Lung (tissue), 12 donors: ENCODE measurements around the gene FBXO17. TPM values are rescaled to one million over a fixed set of nuclear protein-coding genes. Genes with fewer than 3 reads are reported as not detected.

Source experiments
- ATAC-seq: fragments of 200-7000 bp; cut with Tn5 transposase; one replicate; pipeline ENCODE4 v1.9.1; 2020; ENCODE audit warnings: moderate number of reproducible peaks; ENCODE audit not compliant: insufficient read depth, low FRiP score
- DNase-seq, 3 donors: peaks; one replicate each; pipeline ENCODE4 v3.0.0-alpha.2; 2013 to 2017
- H3K27ac ChIP-seq, 2 donors: one replicate each; pipeline ENCODE4 v1.5.1; 2013; ENCODE audit warnings: mild to moderate bottlenecking in 2 of 2, moderate library complexity in 2 of 2, control low read depth in 1 of 2, inconsistent platforms in 1 of 2, low read depth in 1 of 2, low read length in 1 of 2
- H3K27me3 ChIP-seq, 3 donors: one replicate each; pipeline ENCODE4 v1.5.1; 2013; ENCODE audit warnings: low read length in 2 of 3; ENCODE audit not compliant: control insufficient read depth in 3 of 3, insufficient read depth in 3 of 3
- H3K36me3 ChIP-seq, 4 donors: one replicate each; pipeline ENCODE4 v1.5.1; 2013; ENCODE audit warnings: low read length in 4 of 4, mild to moderate bottlenecking in 1 of 4, moderate library complexity in 1 of 4; ENCODE audit not compliant: control insufficient read depth in 4 of 4, insufficient read depth in 4 of 4
- H3K4me1 ChIP-seq, 5 donors: one replicate each; pipeline ENCODE4 v1.5.1; 2013; ENCODE audit warnings: low read length in 5 of 5, mild to moderate bottlenecking in 2 of 5, moderate library complexity in 1 of 5; ENCODE audit not compliant: control insufficient read depth in 5 of 5, insufficient read depth in 5 of 5
- H3K4me3 ChIP-seq: one replicate; pipeline ENCODE4 v1.5.1; 2013; ENCODE audit warnings: mild to moderate bottlenecking, control low read depth, moderate library complexity
- H3K9ac ChIP-seq, 2 donors: one replicate each; pipeline ENCODE4 v1.5.1; 2013; ENCODE audit warnings: low read length in 2 of 2, control low read depth in 1 of 2; ENCODE audit not compliant: insufficient read depth in 1 of 2
- H3K9me3 ChIP-seq, 4 donors: one replicate each; pipeline ENCODE4 v1.5.1; 2013; ENCODE audit warnings: low read length in 3 of 4, mild to moderate bottlenecking in 1 of 4, moderate library complexity in 1 of 4; ENCODE audit not compliant: control insufficient read depth in 4 of 4, insufficient read depth in 3 of 4
- WGBS, 2 donors: extraction: QIAGEN DNeasy Blood & Tissue Kit; methylation state at CpG; one replicate each; pipeline ENCODE4 v1.1.7; 2013; 5-methylcytosine and 5-hydroxymethylcytosine counted together
- polyA plus RNA-seq, 2 donors: library from polyadenylated mRNA; stranded (reverse); fragments of 200-250 nt; gene quantifications; one replicate each; pipeline ENCODE4 v1.2.1, GENCODE V29; 2013
- total RNA-seq, 2 donors: library from RNA; depleted of rRNA in 1 of 2; stranded (reverse); fragments of >200 nt in 1 of 2; gene quantifications; one replicate each; pipeline ENCODE4 v1.2.1, GENCODE V29; 2014 to 2021
- TF ChIP-seq, protein P1 (sequence below): IDR thresholded peaks from 2 replicates; pipeline ENCODE4 v1.5.1; 2012; ENCODE audit warnings: mild to moderate bottlenecking; ENCODE audit errors: control extremely low read depth, extremely low read depth
- donor health status: control.
- donor health status: control.
- donor health status: Bipolar disorder and iron deficiency.
- donor health status: healthy.
- donor health status: DM: yes; HTN: yes; CAD: no.

Gene FBXO17
- total and polyA plus RNA-seq, 4 donors, result 5.1 to 18.8 (median 8.9) TPM

DNA sequence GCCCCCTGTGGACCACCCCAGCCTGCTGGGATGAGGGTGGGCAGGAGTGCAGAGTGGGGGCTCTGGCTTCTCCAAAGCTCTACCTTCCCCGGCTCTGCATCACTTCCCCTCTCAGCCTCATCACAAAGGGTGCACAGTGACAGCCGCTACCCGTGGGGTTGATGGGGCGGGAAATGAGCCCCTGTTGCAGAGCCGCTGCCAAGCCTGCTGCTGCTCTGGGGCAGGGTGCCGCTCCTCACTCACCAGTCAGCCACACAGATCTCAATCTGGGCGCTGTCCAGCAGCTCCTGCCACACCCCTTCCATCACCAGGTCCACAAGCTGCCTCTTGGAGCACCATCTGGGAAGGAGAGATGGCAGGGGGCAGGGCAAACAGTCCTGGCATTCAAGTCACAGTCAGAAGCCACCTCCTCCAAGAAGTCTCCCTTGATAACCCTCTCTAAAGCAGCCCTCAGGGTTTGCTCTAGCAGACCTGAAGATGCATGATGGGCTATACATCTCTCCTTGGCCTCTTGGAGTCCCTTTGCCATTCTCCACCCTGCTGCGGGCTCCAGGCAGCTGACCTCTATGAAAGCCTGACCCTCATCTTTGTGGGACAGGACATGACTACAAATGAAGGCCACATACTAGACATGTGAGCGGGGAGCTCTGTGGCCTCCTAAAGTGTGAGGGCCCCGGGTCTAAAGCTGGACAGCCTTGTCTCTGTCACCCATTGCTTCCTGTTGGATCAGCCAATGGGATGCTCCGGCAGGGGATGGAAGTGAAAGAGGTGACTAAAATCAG is 29.1 kb downstream of the FBXO17 start:
- Histone ChIP-seq H3K9me3 (peaks cover 0 to 2% (median 0%) of the 10 kb centered on the region in 4 donors), H3K4me3 (no peak overlapping the region), H3K36me3 (peaks cover 0 to 22% (median 12%) of the 10 kb centered on the region in 4 donors), H3K27me3 (no peaks in the 10 kb centered on the region), H3K4me1 (peaks cover 0 to 7% (median 3%) of the 10 kb centered on the region in 5 donors), H3K9ac (no peak overlapping the region), H3K27ac (no peak overlapping the region)
- TF ChIP-seq, protein P1, sequence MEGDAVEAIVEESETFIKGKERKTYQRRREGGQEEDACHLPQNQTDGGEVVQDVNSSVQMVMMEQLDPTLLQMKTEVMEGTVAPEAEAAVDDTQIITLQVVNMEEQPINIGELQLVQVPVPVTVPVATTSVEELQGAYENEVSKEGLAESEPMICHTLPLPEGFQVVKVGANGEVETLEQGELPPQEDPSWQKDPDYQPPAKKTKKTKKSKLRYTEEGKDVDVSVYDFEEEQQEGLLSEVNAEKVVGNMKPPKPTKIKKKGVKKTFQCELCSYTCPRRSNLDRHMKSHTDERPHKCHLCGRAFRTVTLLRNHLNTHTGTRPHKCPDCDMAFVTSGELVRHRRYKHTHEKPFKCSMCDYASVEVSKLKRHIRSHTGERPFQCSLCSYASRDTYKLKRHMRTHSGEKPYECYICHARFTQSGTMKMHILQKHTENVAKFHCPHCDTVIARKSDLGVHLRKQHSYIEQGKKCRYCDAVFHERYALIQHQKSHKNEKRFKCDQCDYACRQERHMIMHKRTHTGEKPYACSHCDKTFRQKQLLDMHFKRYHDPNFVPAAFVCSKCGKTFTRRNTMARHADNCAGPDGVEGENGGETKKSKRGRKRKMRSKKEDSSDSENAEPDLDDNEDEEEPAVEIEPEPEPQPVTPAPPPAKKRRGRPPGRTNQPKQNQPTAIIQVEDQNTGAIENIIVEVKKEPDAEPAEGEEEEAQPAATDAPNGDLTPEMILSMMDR, result no peak
- 80 to 86% methylated on average over 11 of the region's 11 CpGs for WGBS, 2 donors
- ATAC-seq (no peak), DNase-seq (no peak)

- TF ChIP-seq, protein P1, result no peak
- Histone ChIP-seq H3K4me1 (peaks cover 0 to 7% (median 3%) of the 10 kb centered on the region in 5 donors), H3K9me3 (peaks cover 0 to 2% (median 0%) of the 10 kb centered on the region in 4 donors), H3K27me3 (no peaks in the 10 kb centered on the region), H3K9ac (no peak overlapping the region), H3K36me3 (peaks cover 0 to 22% (median 12%) of the 10 kb centered on the region in 4 donors), H3K27ac (no peak overlapping the region), H3K4me3 (no peak overlapping the region)
- 88 to 91% methylated on average over 3 of the region's 3 CpGs for WGBS, 2 donors
- ATAC-seq (no peak), DNase-seq (no peak)
Observed at GRCh38 chr19:38945562-38946228, 29.8 kb downstream of the FBXO17 start.

GRCh38 chr19:38944981-38945506 is 30.5 kb downstream of the FBXO17 start:
- TF ChIP-seq, protein P1, result no peak
- ATAC-seq, result no peak

More at GRCh38 chr19:38944981-38945506, 30.5 kb downstream of the FBXO17 start:
- H3K27ac ChIP-seq, result no peak overlapping the region
- 85 to 92% methylated on average over 12 of the region's 12 CpGs for WGBS, 2 donors
- H3K9me3 ChIP-seq, result peaks cover 0 to 2% (median 0%) of the 10 kb centered on the region in 4 donors
- H3K4me1 ChIP-seq, result peaks cover 0 to 3% (median under 1%) of the 10 kb centered on the region in 5 donors
- DNase-seq, result no peak
- H3K9ac ChIP-seq, result no peak overlapping the region
- H3K36me3 ChIP-seq, result peaks cover 0 to 22% (median 12%) of the 10 kb centered on the region in 4 donors
- no peak overlapping the region for H3K4me3 ChIP-seq
- no peaks in the 10 kb centered on the region for H3K27me3 ChIP-seq
